Measurements from ENCODE around the gene MYBBP1A. TPM values are rescaled to one million over a fixed set of nuclear protein-coding genes. Genes with fewer than 3 reads are reported as not detected.
A peak's percentile ranks its signal among the peaks of the same experiment; 100 is the strongest.

The MYBBP1A gene
- total and polyA plus RNA-seq, 9 of the 15 experiments (the other 6 are each of a cell fraction or from before 2014, with no cell fraction given), result 2.0 to 114 (median 47.2) TPM

DNA sequence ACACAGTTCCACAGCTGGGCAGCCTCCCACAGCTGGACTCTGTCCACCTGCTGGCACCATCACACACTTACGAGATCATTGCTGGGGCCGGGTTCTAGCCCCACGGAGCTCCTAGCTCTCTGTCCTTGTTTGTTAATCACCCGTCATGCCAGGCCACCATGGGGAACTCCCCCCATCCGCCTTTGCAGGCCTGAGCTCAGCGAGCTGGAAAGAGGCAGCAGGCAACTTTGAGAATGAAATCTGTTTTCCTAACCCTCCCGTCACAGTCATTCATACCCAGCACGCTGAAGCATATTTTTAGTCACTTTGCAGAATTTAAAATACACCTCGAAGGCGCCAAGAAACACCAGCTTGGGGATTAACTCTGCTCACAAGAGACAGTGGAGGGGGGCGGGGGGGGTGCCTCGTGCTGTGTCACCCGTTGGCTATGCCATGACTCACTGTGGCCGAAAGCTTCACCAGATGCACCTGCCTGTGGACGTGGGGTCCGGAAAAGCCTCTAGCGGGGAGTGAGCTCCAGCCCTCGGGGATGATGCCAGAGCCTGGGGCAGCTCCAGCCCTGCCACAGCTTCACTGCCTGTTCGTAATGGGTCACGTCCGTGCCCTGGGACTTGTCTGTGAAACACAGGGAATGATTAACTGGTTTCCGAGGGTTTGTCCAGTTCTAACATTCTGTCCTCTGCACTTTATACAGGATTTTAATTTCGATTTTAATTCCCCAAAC lies 57.9 kb downstream of the MYBBP1A start:
- Histone ChIP-seq H3K4me1 (replicated peaks in 1 of 2; ENCODE audit: control insufficient read depth in 2 of 2, insufficient read depth in 2 of 2, low read length in 2 of 2) (peaks cover 0 to 18% of the 10 kb centered on the region in 2 experiments; a peak in 2 of 5 replicates), H2AFZ (ENCODE audit: low read depth, low read length) (no peak overlapping the region), H3K4me3 (no peak overlapping the region), H3K9me1 (ENCODE audit: control insufficient read depth, insufficient read depth, low read length) (no peaks in the 10 kb centered on the region), H4K20me1 (replicated peaks; ENCODE audit: control insufficient read depth, insufficient read depth, low read length) (peaks cover 12% of the 10 kb centered on the region), H3K27me3 (ENCODE audit: control insufficient read depth in 2 of 2, insufficient read depth in 2 of 2, low read length in 2 of 2) (peaks cover 0 to 56% of the 10 kb centered on the region in 2 experiments; a peak in 3 of 5 replicates), H3K36me3 (ENCODE audit: control insufficient read depth, insufficient read depth, low read length) (no peaks in the 10 kb centered on the region), H3K9ac (ENCODE audit: insufficient read depth in 1 of 2, low read depth in 2 of 2, low read length in 2 of 2) (no peak overlapping the region), H3K4me2 (ENCODE audit: insufficient read depth, low read length) (no peak overlapping the region), H3K79me2 (ENCODE audit: control insufficient read depth, insufficient read depth, low read length) (no peaks in the 10 kb centered on the region), H3K27ac (ENCODE audit: extremely low read depth, low read depth, low read length) (no peak overlapping the region), H3K9me3 (replicated peaks; ENCODE audit: control insufficient read depth, insufficient read depth, low read depth, low read length) (no peaks in the 10 kb centered on the region)
- no TSS peak for BruUV-seq (replicated peaks)
- in situ Hi-C loops (cut with MboI), result no loop called here
- WGBS (ENCODE audit: insufficient coverage, low coverage, missing lambda C conversion rate), result 5% methylated on average over 17 of the region's 23 CpGs
- ChIA-PET POLR2A (no interaction called here), CTCF (ENCODE audit: low intra/inter-chr PET ratio) (no interaction called here)
- intact Hi-C loops (cut with micrococcal nuclease), result no loop called here
- FAIRE-seq (no peak), ATAC-seq (no peak), DNase-seq (ENCODE audit: extremely low read depth in 1 of 4, low spot score in 3 of 4) (no peak)
- TF ChIP-seq ZNF586 (CRISPR knock-in tag; conservative IDR thresholded peaks at IDR 0.05), result no peak
- TF ChIP-seq, protein P1, sequence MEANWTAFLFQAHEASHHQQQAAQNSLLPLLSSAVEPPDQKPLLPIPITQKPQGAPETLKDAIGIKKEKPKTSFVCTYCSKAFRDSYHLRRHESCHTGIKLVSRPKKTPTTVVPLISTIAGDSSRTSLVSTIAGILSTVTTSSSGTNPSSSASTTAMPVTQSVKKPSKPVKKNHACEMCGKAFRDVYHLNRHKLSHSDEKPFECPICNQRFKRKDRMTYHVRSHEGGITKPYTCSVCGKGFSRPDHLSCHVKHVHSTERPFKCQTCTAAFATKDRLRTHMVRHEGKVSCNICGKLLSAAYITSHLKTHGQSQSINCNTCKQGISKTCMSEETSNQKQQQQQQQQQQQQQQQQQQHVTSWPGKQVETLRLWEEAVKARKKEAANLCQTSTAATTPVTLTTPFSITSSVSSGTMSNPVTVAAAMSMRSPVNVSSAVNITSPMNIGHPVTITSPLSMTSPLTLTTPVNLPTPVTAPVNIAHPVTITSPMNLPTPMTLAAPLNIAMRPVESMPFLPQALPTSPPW (CRISPR knock-in tag; IDR thresholded peaks at IDR 0.05), result 0 out of 2 replicates have a peak, but pooled peaks have one; percentile 23

Data from K562 (cell line).